Hypothalamus (tissue), 51 donors: ENCODE data around the gene MAP3K14.
"Not testable (repeated sequence)": the region's sequence is repeated elsewhere in the genome, so short reads cannot be mapped to it uniquely, and the experiment has no call there.

Experiments
- DNase-seq, 51 donors: peaks; one replicate each; lab custom pipeline; 2025; lab: John Stamatoyannopoulos, UW

MAP3K14 gene

DNA sequence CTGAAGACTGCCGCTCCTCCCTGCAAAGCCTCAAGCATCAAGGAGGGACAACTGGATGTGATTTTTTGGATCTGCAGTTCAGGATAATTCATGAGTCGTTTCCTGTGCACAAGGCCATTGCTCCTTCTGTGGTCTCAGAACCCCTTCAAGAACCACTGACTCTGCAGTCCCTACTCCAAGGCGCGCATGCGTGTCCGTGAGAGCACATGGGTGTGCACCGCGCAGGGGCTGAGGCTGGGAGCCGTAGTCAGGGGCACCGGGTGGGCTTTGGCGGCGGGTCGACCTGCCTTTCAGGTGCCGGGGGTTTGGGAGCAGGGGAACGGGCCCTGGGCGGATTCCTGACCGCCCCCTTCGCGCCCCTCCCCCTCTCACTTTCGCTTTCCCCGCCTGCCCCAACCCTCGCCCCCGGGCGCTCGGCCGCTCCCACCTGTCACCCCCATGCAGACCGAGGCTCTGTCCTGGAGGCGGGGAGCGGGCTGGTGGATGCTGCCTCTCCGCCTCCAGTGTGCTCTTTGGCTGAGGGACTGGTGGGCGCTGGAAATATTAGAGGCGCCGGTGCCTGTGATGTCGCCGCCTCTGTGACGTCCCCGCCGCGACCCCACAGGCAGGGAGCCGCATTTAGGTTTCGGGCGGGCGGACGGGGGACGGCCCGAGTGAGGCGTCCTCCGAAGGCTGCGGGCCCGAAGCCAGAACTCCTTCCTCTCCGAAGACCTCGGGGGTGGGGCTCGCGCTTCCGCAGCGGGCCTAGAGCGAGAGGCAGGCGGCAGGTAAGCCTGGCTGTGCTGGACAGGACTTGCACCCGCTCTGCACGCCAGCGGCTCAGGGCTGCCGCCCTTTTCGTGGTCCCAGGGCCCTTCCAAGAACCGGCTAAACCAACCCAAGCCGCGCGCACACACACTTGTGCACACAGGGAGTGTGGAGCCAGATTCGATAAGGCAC, 55.0 kb downstream of the MAP3K14 start, which contains the start of gene SPATA32:
SPATA32 (minus strand) TSS at position 518 of the 939 bp plus-strand sequence; CDS start at position 440, 78 bp downstream.
- DNase-seq: peak in 38 of 51 donors; percentile 4 to 69 (median 38)

DNA sequence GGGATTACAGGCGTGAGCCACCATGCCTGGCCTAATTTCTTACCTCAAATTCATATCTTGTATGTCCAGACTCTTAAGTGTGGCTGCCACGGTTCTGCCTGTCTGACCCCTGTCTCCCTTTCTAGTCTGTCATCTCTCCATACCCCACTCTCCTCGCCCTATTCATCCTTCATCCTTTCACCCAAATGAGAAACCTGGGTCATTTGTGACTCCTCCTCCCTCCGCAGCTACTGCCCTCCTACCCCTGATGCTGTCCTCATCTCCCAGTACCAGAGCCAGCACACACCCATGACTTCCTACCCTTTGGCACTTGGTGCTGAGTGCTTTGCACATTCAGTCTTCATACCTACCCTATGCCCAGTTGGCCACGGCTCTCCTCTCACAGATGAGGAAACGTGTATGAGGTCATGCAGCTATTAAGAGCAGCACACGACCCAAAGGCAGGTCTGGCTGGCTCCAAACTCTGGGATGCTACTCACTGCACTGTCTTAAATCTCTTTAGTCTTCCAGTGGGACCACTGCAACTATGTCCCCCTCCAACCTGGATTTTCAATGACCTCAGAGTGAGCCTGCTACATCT, 56.5 kb downstream of the MAP3K14 start:
- no peak for DNase-seq

DNA sequence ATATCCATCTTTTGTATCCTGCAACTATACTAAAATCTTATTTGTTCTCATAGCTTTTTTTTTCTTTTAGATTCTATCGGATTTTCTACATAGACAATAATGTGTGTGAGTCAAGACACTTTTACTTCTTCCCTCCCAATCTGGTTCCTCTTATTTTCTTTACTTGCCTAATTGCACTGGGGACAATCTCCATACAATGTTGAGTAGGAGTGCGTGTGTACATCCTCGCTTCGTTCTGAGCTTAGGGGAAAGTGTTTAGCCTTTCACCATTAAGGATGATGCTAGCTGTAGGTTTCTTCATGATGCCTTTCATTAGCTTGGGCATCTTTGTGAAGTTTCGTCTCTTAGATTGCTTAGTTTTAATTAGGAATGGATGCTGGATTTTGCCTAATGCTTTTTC, 57.8 kb downstream of the MAP3K14 start:
- DNase-seq: no peak

DNA sequence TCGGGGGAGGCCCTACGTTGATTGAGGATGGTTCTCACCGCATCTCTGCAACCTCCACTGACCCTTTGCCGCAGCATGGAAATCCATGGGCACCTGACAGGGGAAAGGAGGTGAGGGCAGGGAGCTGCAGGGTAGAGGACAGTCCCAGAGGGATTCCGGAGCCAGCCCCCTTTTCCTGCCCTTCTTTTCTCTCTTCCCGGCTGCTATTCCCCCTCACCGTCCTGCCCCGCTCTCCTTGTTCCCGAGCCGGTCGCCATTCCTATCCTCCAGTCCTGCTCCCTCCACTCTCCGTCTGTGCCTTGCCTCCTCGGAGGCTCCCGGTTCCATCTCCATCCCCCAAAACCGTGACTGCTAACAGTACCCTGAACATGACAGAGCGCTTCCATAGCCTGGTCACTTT, 59.7 kb downstream of the MAP3K14 start:
- DNase-seq: no peak

DNA sequence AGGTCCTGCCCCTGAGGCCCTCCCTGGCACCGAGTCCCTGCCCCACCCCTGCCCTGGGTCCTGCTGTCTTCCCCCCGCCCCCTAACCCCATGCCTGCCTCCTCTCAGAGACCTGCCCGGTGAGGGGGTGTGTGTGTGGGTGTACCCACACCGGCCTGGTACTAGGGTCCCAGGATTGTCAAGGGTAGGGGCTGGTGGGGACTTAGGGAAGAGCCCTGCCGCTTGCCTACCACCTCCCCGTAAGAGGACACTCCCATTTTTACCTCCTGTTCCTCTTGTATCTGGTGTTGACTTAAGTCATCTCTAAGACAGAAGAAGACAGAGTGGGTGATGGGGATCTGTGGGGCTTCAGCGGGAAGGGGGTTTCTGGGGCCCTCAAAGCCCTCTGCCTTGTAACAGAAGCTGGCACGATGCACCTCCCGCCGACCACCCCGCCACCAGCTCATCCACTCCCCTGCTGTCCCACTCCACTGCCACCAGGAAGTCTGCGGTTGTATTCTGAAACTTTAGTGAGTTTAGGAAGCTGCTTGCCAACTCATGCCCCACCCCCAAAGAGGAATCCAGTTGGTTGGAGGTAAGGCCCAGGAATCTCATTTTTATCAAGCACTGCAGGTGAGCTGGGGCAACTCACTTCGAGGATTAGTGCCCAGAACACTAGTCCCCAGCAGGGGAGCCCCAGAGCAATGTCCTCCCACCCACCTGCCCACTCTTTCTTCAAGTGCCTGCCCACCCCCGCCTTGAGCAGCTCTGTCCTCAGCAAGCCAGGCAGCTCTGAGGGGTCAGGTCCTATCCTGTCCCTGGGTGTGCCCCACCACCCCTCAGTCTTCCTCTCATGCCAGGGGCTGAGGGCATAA, 60.5 kb downstream of the MAP3K14 start:
- DNase-seq: no peak

DNA sequence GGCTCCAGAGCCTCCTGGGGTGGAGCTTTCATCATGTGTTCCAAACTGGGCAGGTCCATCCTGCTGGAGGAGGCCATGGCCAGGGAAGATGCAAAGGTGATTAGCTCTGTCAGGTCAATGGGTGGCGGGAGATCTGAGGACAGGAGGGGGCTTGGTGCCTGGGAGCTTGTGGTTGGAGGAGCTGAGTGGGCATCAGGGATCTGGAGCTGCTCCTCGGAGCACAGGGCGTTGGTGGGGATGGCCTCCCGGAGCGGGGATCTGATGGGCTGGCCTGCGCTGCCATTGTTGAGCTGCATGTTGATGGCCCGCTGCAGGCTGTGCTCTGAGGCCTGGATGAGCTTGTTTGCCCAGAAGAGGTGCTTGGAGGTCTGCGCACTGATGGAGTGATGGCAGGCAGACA, 61.5 kb downstream of the MAP3K14 start:
- DNase-seq: no peak

DNA sequence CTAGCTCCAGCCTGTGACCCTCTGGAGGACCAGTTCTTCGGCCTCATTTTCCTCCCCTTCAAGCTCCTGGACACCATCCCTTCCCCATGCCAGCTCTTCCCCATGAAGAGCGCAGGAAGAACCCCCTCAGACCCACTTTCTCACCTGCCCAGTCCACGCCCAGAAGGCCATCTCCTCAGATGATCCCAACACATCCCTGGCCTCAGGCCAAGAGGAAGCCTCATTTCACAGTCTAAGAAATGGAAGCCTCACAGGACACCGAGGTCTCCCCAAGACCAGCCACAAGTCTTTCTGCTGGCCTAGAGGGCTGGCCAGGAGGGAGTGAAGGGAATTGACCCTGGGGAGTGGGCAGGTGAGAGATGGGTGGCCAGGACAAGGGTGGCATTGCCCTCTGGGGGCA, 62.9 kb downstream of the MAP3K14 start:
- DNase-seq: no peak

DNA sequence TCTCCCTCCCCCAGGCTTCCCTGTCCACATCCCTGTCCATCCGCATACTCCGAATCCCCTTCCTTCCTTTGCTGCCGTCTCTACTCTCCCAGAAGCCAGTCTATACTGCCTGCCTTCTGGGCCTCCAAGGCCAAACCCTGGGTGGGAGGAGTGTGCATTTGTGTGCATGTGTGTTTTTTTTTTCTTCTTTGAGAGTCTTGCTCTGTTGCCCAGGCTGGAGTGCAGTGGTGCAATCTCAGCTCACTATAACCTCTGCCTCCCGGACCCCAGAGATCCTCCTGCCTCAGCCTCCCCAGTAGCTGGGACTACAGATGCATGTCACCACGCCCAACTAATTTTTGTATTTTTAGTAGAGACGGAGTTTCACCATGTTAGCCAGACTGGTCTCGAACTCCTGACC, 63.6 kb downstream of the MAP3K14 start:
- not testable (repeated sequence) for DNase-seq

DNA sequence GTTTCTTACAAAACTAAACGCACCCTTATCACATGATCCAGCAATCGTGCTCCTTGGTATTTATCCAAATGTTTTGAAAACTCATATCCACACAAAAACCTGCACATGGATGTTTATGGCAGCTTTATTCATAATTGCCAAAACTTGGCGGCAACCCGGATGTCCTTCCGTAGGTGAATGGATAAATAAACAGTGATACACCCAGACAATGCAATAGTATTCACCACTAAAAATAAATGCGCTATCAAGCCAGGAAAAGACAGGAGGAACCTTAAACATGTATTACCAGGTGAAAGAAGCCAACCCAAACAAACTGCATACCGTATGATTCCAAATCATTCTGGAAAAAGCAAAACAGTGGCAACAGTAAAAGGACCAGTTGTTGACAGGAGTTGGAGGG, 64.9 kb downstream of the MAP3K14 start:
- no peak for DNase-seq

DNA sequence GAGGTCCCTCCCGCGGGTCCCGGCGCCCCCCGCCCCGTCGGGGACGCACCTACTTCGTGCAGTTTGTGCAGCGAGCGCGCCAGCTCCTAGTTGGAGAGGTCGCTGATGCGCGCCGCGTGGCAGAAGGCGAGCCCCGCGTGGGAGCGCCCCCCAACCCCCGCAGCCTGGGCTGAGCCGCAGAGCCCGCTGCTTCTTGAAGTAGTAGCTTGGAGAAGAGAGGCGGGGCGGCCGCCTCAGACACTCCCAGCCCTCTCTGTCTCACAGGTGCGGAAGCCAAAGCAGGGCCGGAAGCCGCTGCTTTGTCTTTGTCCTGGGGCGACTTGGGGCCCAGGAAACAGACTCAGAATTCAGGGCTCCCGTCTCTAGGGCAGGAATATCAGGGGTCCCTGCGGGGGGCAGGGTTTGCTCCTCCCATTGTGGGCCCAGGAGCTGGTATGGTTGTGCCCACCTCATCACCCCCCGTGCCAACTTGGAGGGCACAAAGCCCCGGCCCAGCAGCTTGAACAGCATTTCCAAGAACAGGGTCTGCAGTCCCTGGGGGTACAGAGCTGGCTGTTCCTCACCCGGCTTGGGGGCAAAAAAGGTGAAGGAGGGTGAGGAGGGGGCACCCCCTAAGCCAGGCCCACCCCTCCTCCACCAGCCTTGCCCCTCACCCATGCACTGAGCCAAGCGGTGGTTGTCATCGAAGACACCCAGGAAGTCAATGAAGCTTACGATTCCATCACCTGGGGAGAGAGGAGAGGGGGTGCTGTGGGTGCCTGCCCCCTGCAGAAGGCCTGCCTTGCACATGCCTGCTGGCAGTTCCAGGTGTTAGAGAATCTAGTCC, 68.5 kb downstream of the MAP3K14 start:
- no peak for DNase-seq

DNA sequence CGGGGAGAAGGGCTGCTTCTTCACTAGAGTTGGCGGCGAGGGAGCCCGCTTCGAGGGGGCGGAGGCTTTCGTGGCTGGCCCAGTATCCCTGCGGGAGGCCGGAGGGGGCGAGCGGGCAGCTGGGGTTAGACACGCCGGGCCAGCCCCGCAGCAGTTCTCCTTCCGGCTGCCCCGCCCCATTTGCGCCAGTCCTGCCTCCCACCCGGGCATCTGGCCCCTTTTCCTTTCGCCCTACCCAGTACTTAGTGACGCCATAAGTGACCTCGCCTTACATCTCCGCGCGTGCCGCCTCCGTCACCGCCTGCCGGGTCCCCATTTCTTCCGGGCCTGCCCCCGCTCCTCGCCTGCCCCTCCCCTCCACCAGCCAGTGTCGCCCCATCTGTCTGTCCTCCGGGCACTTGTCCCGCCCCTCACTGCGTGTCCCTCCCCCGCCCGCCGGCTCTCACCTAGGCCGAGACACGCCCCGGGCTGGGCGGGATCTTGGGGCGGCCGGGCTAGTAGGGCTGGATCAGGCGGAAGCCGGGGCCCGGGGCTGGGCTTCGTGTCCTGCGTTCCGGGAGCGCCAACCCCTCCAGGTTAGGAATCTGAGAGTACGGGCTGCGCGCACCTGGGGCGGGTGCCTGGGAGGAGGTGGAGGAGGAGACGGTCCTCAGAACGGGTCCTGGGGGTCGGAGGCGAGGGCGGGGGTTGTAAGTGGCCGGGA, 69.2 kb downstream of the MAP3K14 start:
- DNase-seq: peak in 29 of 51 donors; percentile 7 to 75 (median 48)

DNA sequence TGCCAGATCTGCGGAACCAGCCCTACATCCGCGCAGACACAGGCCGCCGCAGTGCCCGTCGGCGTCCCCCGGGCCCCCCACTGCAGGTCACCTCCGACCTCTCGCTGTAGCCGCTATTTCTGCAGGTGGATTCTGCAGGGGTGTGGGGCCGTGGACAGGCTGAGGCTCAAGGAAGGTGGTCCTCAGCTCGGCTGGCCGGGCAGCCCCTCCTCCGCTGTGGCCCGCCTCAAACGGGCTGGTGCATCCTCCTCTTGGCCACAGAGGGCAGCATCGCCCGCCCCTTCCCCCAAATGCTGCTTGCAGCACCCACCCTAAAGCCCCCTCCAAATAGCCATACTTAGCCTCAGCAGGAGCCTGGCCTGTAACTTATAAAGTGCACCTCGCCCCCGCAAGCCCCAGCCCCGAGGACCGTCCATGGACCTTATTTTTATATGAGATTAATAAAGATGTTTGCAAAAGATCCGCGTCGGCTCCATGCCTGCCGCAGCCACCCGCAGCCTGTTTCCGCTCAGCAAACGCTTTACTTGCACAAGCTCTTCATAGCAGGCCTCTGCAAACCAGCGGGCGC, 69.9 kb downstream of the MAP3K14 start:
- DNase-seq: peak in 1 of 51 donors; percentile 28

DNA sequence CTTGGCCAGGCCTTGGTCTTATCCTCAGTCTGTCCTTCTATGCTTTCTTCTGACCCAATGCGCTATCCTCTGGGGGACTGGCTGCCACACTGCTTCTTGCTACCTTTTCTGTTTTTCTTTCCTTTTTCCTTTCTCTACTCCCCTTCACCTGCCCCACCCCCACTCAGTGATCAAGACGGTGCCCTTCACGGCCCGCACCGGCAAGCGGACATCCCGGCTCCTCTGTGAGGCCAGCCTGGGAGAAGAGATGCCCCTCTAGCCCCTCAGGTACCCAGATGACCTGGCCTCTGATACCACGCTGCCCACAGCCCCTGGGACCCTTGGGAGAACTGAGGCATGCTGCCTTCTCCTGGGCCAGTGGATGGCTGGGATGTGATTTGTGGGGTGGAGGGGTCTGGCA, 70.5 kb downstream of the MAP3K14 start:
- DNase-seq: no peak

DNA sequence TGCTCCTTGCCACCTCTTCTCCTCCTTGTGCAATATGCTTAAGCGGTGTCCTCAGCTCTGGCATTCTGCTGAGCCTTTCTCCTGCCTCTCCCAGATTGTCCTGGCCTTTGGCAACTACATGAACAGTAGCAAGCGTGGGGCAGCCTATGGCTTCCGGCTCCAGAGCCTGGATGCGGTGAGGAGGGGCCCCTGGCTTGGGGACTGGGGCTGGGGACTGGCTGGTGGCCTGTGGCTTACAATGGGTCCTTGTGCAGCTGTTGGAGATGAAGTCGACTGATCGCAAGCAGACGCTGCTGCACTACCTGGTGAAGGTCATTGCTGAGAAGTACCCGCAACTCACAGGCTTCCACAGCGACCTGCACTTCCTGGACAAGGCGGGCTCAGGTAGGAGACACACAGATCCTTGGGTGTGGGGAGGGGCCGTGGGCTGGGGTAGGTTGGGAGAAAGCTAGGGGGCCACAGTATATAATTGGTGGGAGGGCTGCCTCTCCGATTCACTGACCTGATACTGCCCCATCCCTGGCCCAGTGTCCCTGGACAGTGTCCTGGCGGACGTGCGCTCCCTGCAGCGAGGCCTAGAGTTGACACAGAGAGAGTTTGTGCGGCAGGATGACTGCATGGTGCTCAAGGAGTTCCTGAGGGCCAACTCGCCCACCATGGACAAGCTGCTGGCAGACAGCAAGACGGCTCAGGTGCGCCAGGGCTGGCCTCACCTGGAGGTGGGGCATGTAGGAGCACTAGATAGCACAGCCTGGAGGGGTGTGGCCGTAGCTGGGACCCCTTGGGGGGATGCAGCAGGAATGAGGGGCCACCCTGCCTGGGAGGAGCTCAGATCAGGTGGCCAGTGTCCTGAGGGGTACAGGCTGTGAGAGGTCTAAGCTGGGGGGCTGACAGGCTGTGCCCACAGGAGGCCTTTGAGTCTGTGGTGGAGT, 71.8 kb downstream of the MAP3K14 start:
- DNase-seq: no peak

DNA sequence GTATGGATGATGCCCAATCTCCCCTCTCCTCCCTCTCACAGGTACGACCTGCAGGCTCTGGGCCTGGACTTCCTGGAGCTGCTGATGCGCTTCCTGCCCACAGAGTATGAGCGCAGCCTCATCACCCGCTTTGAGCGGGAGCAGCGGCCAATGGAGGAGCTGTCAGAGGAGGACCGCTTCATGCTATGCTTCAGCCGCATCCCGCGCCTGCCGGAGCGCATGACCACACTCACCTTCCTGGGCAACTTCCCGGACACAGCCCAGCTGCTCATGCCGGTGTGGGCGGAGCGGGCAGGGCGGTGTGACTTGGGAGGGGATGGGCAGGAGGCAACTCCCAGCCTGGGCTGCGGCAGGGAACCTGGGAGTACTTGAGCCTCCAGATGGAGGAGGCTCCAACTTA, 73.1 kb downstream of the MAP3K14 start:
- DNase-seq: no peak

DNA sequence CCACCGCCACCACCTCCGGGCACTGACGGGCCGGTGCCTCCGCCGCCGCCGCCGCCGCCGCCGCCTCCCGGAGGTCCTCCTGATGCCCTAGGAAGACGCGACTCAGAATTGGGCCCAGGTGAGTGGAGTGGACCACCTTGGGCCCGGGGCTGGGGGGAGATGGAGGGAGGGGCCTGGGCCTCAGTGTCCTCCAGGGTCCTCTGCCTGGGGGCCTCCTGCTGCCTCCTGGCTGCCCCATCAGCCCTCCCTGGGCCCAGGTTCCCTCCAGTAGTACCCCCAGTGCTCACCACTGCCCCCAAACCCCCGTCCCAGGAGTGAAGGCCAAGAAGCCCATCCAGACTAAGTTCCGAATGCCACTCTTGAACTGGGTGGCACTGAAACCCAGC, 74.8 kb downstream of the MAP3K14 start:
- DNase-seq: no peak

DNA sequence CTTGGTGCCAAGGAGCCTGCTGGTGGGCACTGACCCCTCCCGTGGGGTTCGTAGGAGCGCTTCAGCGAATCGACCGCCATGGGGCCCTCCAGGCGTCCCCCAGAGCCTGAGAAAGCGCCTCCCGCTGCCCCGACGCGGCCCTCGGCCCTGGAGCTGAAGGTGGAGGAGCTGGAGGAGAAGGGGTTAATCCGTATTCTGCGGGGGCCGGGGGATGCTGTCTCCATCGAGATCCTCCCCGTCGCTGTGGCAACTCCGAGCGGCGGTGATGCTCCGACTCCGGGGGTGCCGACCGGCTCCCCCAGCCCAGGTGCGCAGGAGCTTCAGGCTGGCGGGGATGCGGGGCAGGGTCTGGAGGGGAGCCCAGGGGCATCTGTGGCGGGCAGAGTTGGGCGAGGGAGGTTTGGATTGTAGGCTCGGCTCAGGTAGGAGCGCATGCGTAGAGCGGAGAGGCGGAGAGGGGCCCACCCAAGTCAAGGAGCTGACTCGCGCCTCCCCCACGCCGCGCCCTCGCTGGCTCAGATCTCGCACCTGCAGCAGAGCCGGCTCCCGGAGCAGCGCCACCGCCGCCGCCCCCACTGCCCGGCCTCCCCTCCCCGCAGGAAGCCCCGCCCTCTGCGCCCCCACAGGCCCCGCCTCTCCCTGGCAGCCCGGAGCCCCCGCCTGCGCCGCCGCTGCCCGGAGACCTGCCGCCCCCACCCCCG, 75.3 kb downstream of the MAP3K14 start:
- DNase-seq: peak in 25 of 51 donors; percentile 14 to 72 (median 40)
